Erythroblast (primary cell): ENCODE data around the gene RPL19.

Experiments used
- GATA1 ChIP-seq: IDR thresholded peaks from 2 replicates; pipeline ENCODE4 v1.6.1; 2011; ENCODE audit warnings: low read depth, mild to moderate bottlenecking, control low read depth, low read length, moderate library complexity
- POLR2A ChIP-seq: IDR thresholded peaks from 2 replicates; pipeline ENCODE4 v1.6.1; 2011; ENCODE audit warnings: mild to moderate bottlenecking, low read length

- TF ChIP-seq GATA1 (no peak), POLR2A (no peak)
Observed at GRCh38 chr17:39191750-39192510, 8.2 kb upstream of the RPL19 start.
